ENCODE data around the gene DOCK6.

DOCK6 gene

DNA sequence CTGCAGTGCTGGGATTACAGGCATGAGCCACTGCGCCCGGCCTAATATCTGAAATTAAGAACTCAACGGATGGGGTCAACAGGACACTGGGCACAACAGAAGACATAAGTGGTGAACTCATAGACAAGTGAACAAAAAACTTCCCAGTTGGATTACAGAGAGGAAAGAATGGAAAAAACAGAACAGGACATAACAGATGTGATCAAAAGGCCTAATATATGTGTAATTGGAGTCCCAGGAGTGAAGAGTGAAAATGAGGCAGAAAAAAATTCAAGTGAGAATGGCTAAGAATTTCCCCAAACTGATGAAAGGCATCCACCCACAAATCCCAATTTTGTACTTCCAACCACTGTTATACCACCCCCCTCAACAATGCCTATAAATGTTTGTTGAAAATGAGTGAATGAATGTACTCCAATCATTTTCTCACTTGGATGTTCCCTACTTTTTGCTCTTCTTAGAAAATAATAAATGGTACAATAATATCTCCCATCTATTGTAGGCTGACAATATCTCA, 41.2 kb downstream of the DOCK6 start:
- no peak for DNase-seq

DNA sequence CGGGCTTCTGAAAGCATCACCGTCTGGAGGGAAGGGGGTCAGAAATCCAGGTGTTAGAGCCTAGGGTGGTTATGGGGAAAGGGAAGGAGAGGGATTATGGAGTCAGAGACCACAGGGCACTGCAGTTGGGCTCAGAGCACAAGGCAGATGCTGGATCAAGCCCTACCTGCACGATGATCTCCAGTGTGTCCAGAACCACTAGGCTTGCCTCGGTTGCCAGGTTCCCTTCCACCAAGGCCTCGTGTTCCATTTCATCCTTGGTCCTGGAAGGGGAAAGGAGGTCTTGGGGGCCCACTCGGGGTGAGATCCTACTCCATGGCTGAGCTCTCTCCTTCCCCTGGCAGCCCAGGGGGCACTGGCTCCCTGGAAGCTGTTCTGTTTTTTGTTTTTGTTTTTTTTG, 47.9 kb downstream of the DOCK6 start:
- no peak for DNase-seq

GRCh38 chr19:11210656-11210928, 51.7 kb downstream of the DOCK6 start:
- DNase-seq: no peak

DNA sequence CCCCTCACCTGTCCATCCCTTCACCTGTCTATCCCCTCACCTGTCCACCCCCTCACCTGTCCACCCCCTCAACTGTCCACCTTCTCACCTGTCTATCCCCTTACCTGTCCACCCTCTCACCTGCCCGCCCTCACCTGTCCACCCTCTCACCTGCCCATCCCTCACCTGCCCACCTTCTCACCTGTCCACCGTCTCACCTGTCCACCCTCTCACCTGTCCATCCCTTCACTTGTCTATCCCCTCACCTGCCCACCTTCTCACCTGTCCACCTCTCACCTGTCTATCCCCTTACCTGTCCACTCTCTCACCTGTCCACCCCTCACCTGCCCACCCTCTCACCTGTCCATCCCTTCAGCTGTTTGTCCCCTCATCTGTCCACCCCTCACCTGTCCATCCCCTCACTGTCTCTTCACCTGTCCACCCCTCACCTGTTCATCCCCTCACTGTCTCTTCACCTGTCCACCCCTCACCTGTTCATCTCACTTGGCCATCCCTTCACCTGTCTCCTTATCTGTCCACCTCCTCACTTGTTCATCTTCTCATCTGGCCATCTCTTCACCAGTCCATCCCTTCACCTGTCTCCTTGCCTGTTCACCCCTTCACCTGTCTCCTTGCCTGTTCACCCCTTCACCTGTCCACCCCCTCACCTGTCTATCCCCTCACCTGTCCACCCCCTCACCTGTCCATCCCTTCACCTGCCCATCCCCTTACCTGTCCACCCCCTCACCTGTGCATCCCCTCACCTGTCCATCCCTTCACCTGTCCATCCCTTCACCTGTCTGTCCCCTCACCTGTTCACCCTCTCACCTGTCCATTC, 52.3 kb downstream of the DOCK6 start:
- no peak for DNase-seq

- DNase-seq: no peak
These were observed 53.5 kb downstream of the DOCK6 start for GRCh38 chr19:11208561-11209471.

DNA sequence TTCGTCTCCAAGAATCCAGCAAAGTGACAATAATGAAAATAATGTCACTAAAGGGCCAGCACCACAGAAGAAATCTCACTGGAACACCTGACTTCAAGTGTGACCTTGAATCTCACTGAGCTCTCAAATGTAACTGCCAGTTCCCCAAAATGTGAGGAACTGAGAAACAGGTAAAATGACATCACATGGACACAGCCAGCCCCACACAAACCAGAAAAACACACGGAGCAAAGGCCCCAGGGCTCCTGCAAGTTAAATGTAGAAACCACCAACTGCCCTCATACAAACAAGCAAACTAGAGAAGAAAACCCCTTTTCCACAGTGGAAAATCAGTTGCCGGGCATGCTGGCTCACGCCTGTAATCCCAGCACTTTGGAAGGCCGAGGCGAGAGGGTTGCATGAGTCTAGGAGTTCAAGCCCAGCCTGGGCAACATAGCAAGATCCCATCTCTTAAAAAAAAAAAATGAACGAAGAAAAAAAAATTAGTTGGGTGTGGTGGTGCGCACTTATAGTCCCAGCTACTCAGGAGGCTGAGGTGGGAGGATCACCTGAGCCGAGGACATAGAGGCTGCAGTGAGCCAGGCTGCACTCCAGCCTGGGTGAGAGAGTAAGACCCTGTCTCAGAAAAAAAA, 56.3 kb downstream of the DOCK6 start:
- DNase-seq: no peak

- no peak for DNase-seq
These were observed 57.4 kb downstream of the DOCK6 start for GRCh38 chr19:11204943-11205349.

GRCh38 chr19:11204076-11204602, 58.2 kb downstream of the DOCK6 start:
- DNase-seq: no peak

DNA sequence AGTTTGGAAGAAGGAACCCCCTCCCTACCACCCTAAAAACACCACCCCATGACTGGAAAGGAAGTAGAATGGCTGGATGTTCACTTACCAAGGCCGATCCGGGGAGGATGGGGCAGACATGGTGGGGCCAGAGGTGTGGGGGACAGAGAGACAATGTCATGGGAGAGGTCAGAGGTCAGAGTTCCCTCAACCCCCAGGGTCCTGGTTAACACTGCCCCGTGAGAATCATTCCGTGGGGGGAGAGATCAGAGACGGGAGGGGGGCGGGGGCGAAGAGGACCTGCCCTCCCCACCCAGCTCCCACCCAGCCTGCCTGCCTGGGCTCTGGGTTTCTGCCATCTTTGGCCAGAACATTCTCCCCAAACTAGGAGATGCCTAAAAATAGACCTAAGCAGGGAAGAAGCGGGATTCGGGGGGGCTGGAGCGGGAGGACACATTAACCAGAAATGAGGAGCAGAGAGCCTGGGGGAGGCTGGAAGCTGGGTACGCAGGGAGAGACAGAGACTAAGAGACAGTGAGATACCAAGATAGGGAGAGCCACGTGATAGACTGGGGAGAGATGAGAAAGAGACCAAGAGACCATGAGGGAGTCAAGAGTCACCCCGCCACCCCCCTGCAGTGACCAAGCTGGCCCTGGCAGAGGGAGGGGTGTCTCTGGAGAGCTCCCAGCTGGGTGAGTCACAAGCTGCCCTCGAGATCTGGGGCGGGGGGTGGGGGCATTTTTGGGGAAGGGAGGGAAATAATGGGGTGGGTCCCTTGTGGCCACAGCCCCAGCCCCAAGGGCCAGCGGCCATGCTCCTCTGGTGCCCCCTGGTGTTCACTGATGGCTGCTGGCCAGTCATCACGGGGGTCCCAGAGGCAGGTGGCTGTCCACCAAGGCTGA, 58.9 kb downstream of the DOCK6 start:
- peak; percentile 25 for DNase-seq

- DNase-seq: no peak
These were observed 59.7 kb downstream of the DOCK6 start for GRCh38 chr19:11202488-11203193.

- DNase-seq: no peak
These were observed 60.5 kb downstream of the DOCK6 start for GRCh38 chr19:11201791-11202190.

DNA sequence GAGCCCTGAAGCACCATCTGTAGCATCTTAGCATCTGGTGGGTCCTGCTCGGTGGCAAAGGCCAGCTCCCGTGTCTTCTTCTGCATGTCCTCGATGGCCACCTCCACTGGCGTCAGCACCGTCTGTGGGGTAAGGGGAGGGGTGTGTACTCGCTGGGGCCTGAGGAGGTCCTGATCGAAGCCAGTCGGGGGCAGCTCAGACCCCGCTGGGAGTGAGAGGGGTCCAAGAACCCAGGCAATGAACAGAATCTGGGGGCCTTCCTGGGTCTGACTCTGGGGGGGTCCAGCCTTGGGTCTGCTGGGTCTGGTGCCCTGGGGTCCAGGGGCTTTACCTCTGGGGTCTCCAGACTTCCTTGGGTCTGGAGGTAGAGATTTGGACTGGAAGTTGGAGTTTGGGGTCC, 61.4 kb downstream of the DOCK6 start:
- no peak for DNase-seq

GRCh38 chr19:11200015-11200574, 62.2 kb downstream of the DOCK6 start:
- no peak for DNase-seq

DNA sequence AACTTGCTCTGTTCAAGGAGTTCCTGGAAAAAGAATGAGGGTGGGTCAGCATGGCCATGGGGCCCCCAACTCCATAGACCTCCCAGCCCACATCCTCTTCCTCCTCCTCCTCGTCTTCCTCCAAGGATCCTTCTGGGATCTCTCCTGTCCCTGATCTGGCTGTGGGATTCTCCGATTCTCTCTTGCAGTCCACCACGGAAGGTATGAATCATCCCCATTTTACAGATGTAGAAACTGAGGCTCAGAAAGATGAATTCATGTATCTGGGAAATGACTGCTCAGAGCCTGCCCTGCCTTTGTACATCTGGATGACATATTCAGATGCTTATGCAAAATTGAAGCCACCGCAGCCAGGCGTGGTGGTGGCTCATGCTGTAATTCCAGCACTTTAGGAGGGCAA, 62.8 kb downstream of the DOCK6 start:
- DNase-seq: no peak

DNA sequence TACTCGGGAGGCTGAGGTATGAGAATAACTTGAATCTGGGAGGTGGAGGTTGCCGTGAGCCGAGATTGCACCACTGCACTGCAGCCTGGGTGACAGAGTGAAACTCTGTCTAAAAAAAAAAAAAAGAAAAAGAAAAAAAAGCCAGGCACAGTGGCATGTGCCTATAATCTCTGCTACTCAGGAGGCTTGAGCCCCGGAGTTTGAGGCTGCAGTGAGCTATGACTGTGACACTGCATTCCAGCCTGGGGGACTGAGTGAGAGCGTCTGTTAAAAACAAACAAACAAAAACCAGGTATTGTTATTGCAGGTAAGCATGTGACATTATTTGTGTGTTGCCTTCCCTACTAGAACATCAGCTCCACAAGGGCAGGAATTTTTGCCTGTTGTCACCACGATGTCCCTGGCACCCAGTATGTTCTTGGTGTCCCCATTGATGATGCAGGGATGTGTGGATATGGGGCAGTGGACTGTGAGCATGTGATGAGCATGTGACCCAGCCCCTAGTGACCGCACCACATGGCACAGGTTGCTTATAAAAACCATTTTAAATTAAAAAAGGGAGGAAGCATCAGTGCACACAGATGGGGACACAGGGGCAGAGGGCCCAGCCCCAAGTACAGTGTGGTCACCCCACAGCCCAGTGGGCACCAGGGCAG, 63.4 kb downstream of the DOCK6 start:
- DNase-seq: no peak

- DNase-seq: no peak
These were observed 64.2 kb downstream of the DOCK6 start for GRCh38 chr19:11198175-11198534.

DNA sequence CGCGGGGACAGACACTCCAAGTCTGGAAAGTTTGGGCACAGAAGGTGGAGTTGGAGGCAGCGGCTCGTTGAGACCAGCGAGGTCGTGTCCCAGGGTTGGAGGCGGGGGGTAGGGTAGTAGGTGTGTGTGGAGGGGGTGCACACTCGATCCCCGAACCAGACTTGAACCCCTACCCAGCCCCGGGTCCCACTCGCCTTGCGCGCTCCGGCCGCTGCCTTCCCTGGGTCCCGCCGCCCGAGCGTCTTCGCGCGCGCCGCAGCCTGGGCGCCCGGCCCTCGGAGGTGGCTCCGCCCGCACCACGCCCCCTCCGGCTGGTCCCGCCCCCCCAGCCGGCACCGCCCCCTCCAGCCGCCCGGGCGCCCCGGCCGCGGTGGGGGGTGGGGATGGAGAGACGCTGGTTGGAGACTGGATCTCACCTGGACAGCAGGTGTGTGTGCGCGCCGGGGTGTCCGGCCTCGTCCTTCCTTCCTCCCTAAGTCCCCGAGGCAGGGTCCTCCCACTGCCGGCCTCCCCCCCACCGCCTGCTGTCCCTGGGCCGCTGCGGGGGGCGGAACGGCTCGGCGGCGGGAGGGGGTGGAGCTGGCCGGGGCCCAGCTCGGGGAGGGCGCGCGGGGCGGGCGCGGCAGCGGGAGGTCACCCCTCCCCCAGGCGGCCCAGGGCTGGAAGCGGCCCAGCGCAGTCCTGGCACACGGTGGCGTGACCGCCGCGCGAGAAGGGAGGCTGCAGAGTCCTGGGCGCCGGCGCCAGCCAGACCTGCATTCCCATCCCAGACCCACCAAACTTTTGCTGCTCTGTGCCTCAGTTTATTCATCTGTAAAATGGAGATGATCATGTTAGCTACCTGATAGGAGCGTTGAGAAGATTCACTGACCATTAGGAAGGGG, 64.8 kb downstream of the DOCK6 start, which contains the start of gene KANK2:
TSS of gene KANK2 (minus strand) at position 255 of the 884 bp plus-strand sequence. CDS start 3,034 bp downstream, outside the sequence.
- DNase-seq: peak; percentile 62

GRCh38 chr19:11196406-11197287, 65.7 kb downstream of the DOCK6 start:
- no peak for DNase-seq

Data from activated T-cell treated with anti-CD3 and anti-CD28 coated beads for 4 hours (primary cell).